Thyroid gland (tissue), 4 donors: ENCODE data around the gene ARHGEF9.

ENCODE experiments used
- CTCF ChIP-seq, 6 experiments: fragments of 200-600 bp in 3 of 6; fragments of 450-650 bp in 3 of 6; sonication (generic) in 3 of 6; IDR thresholded peaks; one replicate each; pipeline ENCODE4 v1.5.1; 2016 to 2019; ENCODE audit warnings: antibody characterized with exemption in 6 of 6, mild to moderate bottlenecking in 2 of 6, inconsistent platforms in 1 of 6, moderate library complexity in 1 of 6
- POLR2A ChIP-seq, 2 donors: fragments of 450-650 bp; IDR thresholded peaks; one replicate each; pipeline ENCODE4 v1.6.1; 2017; ENCODE audit warnings: antibody characterized with exemption in 2 of 2, mild to moderate bottlenecking in 2 of 2, moderate library complexity in 1 of 2

- TF ChIP-seq POLR2A (IDR thresholded peaks at IDR 0.05) (no peak), CTCF (IDR thresholded peaks at IDR 0.05) (no peak)
These were observed 16.3 kb downstream of the ARHGEF9 start for GRCh38 chrX:63768760-63769159.
